ENCODE results near the gene JPH3. TPM values are rescaled to one million over a fixed set of nuclear protein-coding genes. Genes with fewer than 3 reads are reported as not detected.

Gene JPH3
- total and polyA plus RNA-seq, 2 experiments from 2014 or later: not detected

- peak overlapping the region; percentile 44 for H3K4me2 ChIP-seq (ENCODE audit: unreplicated experiment)
- no peaks in the 10 kb centered on the region for H3K36me3 ChIP-seq (ENCODE audit: low read depth)
- no peaks in the 10 kb centered on the region for H3K9me3 ChIP-seq (ENCODE audit: low read depth)
- 35 to 39% methylated on average over 9 of the region's 9 CpGs for WGBS, 2 experiments (ENCODE audit: low coverage in 1 of 2, low lambda C conversion rate in 2 of 2, missing lambda C conversion rate in 2 of 2)
- H4K20me1 ChIP-seq (ENCODE audit: insufficient read depth): no peaks in the 10 kb centered on the region
- no peak overlapping the region for H3K4me3 ChIP-seq
- no peak overlapping the region for H3K27ac ChIP-seq
- peaks cover 5% of the 10 kb centered on the region for H3K4me1 ChIP-seq (ENCODE audit: insufficient read depth)
- H3K27me3 ChIP-seq (replicated peaks; ENCODE audit: insufficient read depth): peaks cover 13% of the 10 kb centered on the region
- in situ Hi-C loops (cut with MboI): no loop called here
- DNase-seq: peak; percentile 85
- H3K9ac ChIP-seq: no peak overlapping the region
- TF ChIP-seq EZH2 (IDR thresholded peaks at IDR 0.05; ENCODE audit: insufficient read depth, poor library complexity, severe bottlenecking): no peak
- no peak for TF ChIP-seq EZH2phosphoT487 (IDR thresholded peaks at IDR 0.05; ENCODE audit: insufficient read depth, low read depth)
- H3K79me2 ChIP-seq (ENCODE audit: insufficient read depth): no peaks in the 10 kb centered on the region
- H3F3A ChIP-seq (ENCODE audit: insufficient read depth): no peaks in the 10 kb centered on the region
- H2AFZ ChIP-seq: no peak overlapping the region
- no peaks in the 10 kb centered on the region for H3K9me2 ChIP-seq (ENCODE audit: insufficient read depth)
These were observed 79.8 kb downstream of the JPH3 start for GRCh38 chr16:87681981-87682570.

GRCh38 chr16:87682852-87683399 is 80.6 kb downstream of the JPH3 start:
- TF ChIP-seq EZH2 (IDR thresholded peaks at IDR 0.05; ENCODE audit: insufficient read depth, poor library complexity, severe bottlenecking) (no peak), EZH2phosphoT487 (IDR thresholded peaks at IDR 0.05; ENCODE audit: insufficient read depth, low read depth) (no peak)
- H3K27me3 ChIP-seq (replicated peaks; ENCODE audit: insufficient read depth): peaks cover 13% of the 10 kb centered on the region

GRCh38 chr16:87684106-87684677 is 81.9 kb downstream of the JPH3 start:
- 64 to 71% methylated on average over 23 of the region's 24 CpGs for WGBS, 2 experiments (ENCODE audit: low coverage in 1 of 2, low lambda C conversion rate in 2 of 2, missing lambda C conversion rate in 2 of 2)
- H3K9ac ChIP-seq: no peak overlapping the region
- H3F3A ChIP-seq (ENCODE audit: insufficient read depth): no peaks in the 10 kb centered on the region
- H3K27ac ChIP-seq: no peak overlapping the region
- H3K79me2 ChIP-seq (ENCODE audit: insufficient read depth): no peaks in the 10 kb centered on the region
- peaks cover 13% of the 10 kb centered on the region for H3K27me3 ChIP-seq (replicated peaks; ENCODE audit: insufficient read depth)
- H3K9me2 ChIP-seq (ENCODE audit: insufficient read depth): no peaks in the 10 kb centered on the region
- H3K36me3 ChIP-seq (ENCODE audit: low read depth): no peaks in the 10 kb centered on the region
- in situ Hi-C loops (cut with MboI): no loop called here
- H4K20me1 ChIP-seq (ENCODE audit: insufficient read depth): no peaks in the 10 kb centered on the region
- peaks cover 5% of the 10 kb centered on the region for H3K4me1 ChIP-seq (ENCODE audit: insufficient read depth)
- H2AFZ ChIP-seq: no peak overlapping the region
- TF ChIP-seq EZH2phosphoT487 (IDR thresholded peaks at IDR 0.05; ENCODE audit: insufficient read depth, low read depth): no peak
- H3K9me3 ChIP-seq (ENCODE audit: low read depth): no peaks in the 10 kb centered on the region
- H3K4me2 ChIP-seq (ENCODE audit: unreplicated experiment): no peak overlapping the region
- no peak overlapping the region for H3K4me3 ChIP-seq
- DNase-seq: no peak

More at GRCh38 chr16:87682852-87683399, 80.6 kb downstream of the JPH3 start:
- in situ Hi-C loops (cut with MboI): no loop called here
- Histone ChIP-seq H3K36me3 (ENCODE audit: low read depth) (no peaks in the 10 kb centered on the region), H3K9me2 (ENCODE audit: insufficient read depth) (no peaks in the 10 kb centered on the region), H3K4me1 (ENCODE audit: insufficient read depth) (peaks cover 5% of the 10 kb centered on the region), H3K9me3 (ENCODE audit: low read depth) (no peaks in the 10 kb centered on the region), H2AFZ (no peak overlapping the region), H3K79me2 (ENCODE audit: insufficient read depth) (no peaks in the 10 kb centered on the region), H3K27ac (no peak overlapping the region), H4K20me1 (ENCODE audit: insufficient read depth) (no peaks in the 10 kb centered on the region), H3F3A (ENCODE audit: insufficient read depth) (no peaks in the 10 kb centered on the region), H3K4me3 (no peak overlapping the region), H3K4me2 (ENCODE audit: unreplicated experiment) (no peak overlapping the region), H3K9ac (no peak overlapping the region)
- no peak for DNase-seq
- 95 to 98% methylated on average over 16 to 18 of the region's 18 CpGs for WGBS, 2 experiments (ENCODE audit: low coverage in 1 of 2, low lambda C conversion rate in 2 of 2, missing lambda C conversion rate in 2 of 2)

- Histone ChIP-seq H3K36me3 (ENCODE audit: low read depth) (no peaks in the 10 kb centered on the region), H3K4me2 (ENCODE audit: unreplicated experiment) (no peak overlapping the region), H3F3A (ENCODE audit: insufficient read depth) (no peaks in the 10 kb centered on the region), H3K4me3 (no peak overlapping the region), H3K4me1 (ENCODE audit: insufficient read depth) (peaks cover 5% of the 10 kb centered on the region), H3K27me3 (replicated peaks; ENCODE audit: insufficient read depth) (peaks cover 13% of the 10 kb centered on the region), H3K9me3 (ENCODE audit: low read depth) (no peaks in the 10 kb centered on the region), H4K20me1 (ENCODE audit: insufficient read depth) (no peaks in the 10 kb centered on the region), H3K27ac (no peak overlapping the region), H3K9me2 (ENCODE audit: insufficient read depth) (no peaks in the 10 kb centered on the region), H3K9ac (no peak overlapping the region), H2AFZ (no peak overlapping the region), H3K79me2 (ENCODE audit: insufficient read depth) (no peaks in the 10 kb centered on the region)
- WGBS, 2 experiments (ENCODE audit: low coverage in 1 of 2, low lambda C conversion rate in 2 of 2, missing lambda C conversion rate in 2 of 2): 80 to 87% methylated on average over 18 to 35 of the region's 35 CpGs
- no peak for TF ChIP-seq EZH2phosphoT487 (IDR thresholded peaks at IDR 0.05; ENCODE audit: insufficient read depth, low read depth)
- TF ChIP-seq EZH2 (IDR thresholded peaks at IDR 0.05; ENCODE audit: insufficient read depth, poor library complexity, severe bottlenecking): no peak
- in situ Hi-C loops (cut with MboI): no loop called here
- no peak for DNase-seq
These were observed 82.5 kb downstream of the JPH3 start for GRCh38 chr16:87684711-87685404.
